ENCODE results near the gene LRRC2.

LRRC2 gene

DNA sequence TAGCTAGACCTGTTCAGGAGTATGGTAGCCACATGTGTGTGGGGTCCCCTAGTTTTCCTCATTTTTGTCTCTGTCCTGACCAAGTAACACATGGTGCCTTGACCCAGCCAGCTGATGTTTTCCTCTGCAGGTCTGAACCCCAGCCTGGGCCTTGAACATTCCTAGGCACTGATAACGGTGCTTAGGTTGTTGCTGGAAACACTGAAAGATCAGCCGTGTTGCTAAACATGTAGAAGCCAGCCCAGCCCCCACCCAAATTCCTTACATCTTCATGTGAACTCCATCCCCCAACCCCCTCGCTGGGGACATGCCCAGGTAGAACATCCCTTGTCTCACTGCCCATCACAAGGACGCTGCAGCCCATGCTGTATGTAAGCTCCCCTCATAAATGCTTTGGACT lies 49.6 kb downstream of the LRRC2 start:
- H3K4me1 ChIP-seq (ENCODE audit: control insufficient read depth in 1 of 2, insufficient read depth in 1 of 2, low read depth in 1 of 2, low read length in 1 of 2) = no peaks in the 10 kb centered on the region
- no peak overlapping the region for H3K4me3 ChIP-seq (ENCODE audit: low read depth in 1 of 2, low read length in 1 of 2)
- no peaks in the 10 kb centered on the region for H3K27me3 ChIP-seq
- H3K9me3 ChIP-seq = no peaks in the 10 kb centered on the region
- no peaks in the 10 kb centered on the region for H3K36me3 ChIP-seq
- TF ChIP-seq, protein P1, sequence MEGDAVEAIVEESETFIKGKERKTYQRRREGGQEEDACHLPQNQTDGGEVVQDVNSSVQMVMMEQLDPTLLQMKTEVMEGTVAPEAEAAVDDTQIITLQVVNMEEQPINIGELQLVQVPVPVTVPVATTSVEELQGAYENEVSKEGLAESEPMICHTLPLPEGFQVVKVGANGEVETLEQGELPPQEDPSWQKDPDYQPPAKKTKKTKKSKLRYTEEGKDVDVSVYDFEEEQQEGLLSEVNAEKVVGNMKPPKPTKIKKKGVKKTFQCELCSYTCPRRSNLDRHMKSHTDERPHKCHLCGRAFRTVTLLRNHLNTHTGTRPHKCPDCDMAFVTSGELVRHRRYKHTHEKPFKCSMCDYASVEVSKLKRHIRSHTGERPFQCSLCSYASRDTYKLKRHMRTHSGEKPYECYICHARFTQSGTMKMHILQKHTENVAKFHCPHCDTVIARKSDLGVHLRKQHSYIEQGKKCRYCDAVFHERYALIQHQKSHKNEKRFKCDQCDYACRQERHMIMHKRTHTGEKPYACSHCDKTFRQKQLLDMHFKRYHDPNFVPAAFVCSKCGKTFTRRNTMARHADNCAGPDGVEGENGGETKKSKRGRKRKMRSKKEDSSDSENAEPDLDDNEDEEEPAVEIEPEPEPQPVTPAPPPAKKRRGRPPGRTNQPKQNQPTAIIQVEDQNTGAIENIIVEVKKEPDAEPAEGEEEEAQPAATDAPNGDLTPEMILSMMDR (IDR thresholded peaks at IDR 0.05) = no peak
- H3K27ac ChIP-seq = no peak overlapping the region

DNA sequence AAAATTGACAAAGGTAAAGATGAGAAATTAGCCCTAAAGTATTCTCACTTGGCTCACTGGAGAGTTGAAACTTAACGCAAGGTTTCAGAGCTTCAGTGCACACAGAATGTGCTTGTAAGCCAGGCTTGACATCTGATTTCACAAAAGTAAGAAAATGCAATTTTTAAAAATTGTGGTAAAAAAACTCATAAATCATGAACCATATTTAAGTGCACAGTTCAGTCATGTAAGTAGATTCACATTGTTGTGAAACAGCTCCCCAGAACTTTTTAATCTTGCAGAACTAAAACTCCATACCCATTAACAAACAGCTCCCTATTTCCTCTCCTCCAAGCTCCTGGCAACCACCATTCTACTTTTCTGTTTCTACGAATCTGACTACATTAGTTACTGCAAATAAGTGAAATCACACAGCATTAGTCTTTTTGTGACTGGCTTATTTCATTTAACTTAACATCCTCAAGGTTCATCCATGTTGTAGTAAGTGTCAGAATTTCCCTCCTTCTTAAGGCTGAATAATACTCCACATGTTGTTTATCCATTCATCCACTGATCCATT lies 53.8 kb downstream of the LRRC2 start:
- H3K27me3 ChIP-seq = no peaks in the 10 kb centered on the region
- no peaks in the 10 kb centered on the region for H3K36me3 ChIP-seq
- H3K9me3 ChIP-seq = no peaks in the 10 kb centered on the region
- H3K4me1 ChIP-seq (ENCODE audit: control insufficient read depth in 1 of 2, insufficient read depth in 1 of 2, low read depth in 1 of 2, low read length in 1 of 2) = no peaks in the 10 kb centered on the region
- TF ChIP-seq, protein P1 (IDR thresholded peaks at IDR 0.05) = no peak
- no peak overlapping the region for H3K27ac ChIP-seq
- no peak overlapping the region for H3K4me3 ChIP-seq (ENCODE audit: low read depth in 1 of 2, low read length in 1 of 2)

- TF ChIP-seq, protein P1 (IDR thresholded peaks at IDR 0.05) = no peak
- H3K9me3 ChIP-seq = no peaks in the 10 kb centered on the region
- no peaks in the 10 kb centered on the region for H3K36me3 ChIP-seq
- H3K4me3 ChIP-seq (ENCODE audit: low read depth in 1 of 2, low read length in 1 of 2) = no peak overlapping the region
- H3K4me1 ChIP-seq (ENCODE audit: control insufficient read depth in 1 of 2, insufficient read depth in 1 of 2, low read depth in 1 of 2, low read length in 1 of 2) = no peaks in the 10 kb centered on the region
- no peak overlapping the region for H3K27ac ChIP-seq
- H3K27me3 ChIP-seq = peaks cover 4% of the 10 kb centered on the region
Measured at GRCh38 chr3:46509661-46510187, 56.4 kb downstream of the LRRC2 start.

DNA sequence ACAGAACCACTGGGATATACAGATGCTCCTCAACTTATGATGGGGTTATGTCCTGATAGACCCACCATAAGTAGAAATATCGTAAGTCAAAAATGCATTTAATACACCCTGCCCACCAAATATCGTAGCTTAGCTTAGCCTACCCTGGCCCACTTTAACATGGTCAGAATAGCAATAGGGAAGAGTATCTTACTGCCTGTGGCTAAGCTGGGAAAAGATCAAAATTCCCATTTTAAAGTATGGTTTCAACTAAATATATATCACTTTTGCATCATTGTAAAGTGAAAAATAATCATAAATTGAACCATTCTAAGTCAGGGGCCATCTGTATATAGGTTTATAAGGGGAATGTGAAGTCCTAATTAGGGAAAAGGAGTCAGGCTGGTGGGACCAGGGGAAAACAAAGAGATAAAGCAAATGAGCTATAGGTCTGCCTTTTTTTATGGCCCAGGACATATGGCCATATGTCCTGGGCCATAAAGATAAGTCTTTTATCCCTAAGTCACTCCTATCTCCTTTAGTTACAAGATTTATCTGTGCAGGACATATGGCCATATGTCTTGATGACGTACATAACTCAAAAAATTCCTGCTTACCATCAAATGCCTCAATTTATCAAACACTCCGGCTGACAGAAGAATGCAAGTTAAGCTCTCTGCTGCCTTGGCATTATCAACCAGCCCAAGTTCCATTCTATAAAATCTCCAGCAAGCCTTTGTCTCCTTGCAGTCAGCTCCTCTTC lies 57.1 kb downstream of the LRRC2 start:
- Histone ChIP-seq H3K27ac (no peak overlapping the region), H3K36me3 (no peaks in the 10 kb centered on the region), H3K4me1 (ENCODE audit: control insufficient read depth in 1 of 2, insufficient read depth in 1 of 2, low read depth in 1 of 2, low read length in 1 of 2) (no peaks in the 10 kb centered on the region), H3K9me3 (no peaks in the 10 kb centered on the region), H3K4me3 (ENCODE audit: low read depth in 1 of 2, low read length in 1 of 2) (no peak overlapping the region), H3K27me3 (peaks cover 4% of the 10 kb centered on the region)
- TF ChIP-seq, protein P1 (IDR thresholded peaks at IDR 0.05) = no peak

GRCh38 chr3:46506526-46506925 lies 59.6 kb downstream of the LRRC2 start:
- H3K9me3 ChIP-seq = no peaks in the 10 kb centered on the region
- no peaks in the 10 kb centered on the region for H3K36me3 ChIP-seq

More at GRCh38 chr3:46506526-46506925, 59.6 kb downstream of the LRRC2 start:
- no peaks in the 10 kb centered on the region for H3K4me1 ChIP-seq (ENCODE audit: control insufficient read depth in 1 of 2, insufficient read depth in 1 of 2, low read depth in 1 of 2, low read length in 1 of 2)
- no peak overlapping the region for H3K4me3 ChIP-seq (ENCODE audit: low read depth in 1 of 2, low read length in 1 of 2)
- H3K27me3 ChIP-seq = peaks cover 4% of the 10 kb centered on the region
- TF ChIP-seq, protein P1 (IDR thresholded peaks at IDR 0.05) = no peak
- no peak overlapping the region for H3K27ac ChIP-seq
